ACHN (cell line): Measurements from ENCODE around the gene NFKB1.
A peak's percentile ranks its signal among the peaks of the same experiment; 100 is the strongest.
"Not testable (repeated sequence)": the region's sequence is repeated elsewhere in the genome, so short reads cannot be mapped to it uniquely, and the experiment has no call there.

Source experiments
- DNase-seq: peaks from one replicate; pipeline ENCODE4 v3.0.0-alpha.2; 2015
- in situ Hi-C: cut with HindIII; loops from 2 replicates; pipeline ENCODE4 v1.10.0; 2017; ENCODE audit warnings: low sequenced_read_pairs, low pct_ligation_motif_present, low pct_unique_long_range_greater_than_20kb

NFKB1 gene, protein sequence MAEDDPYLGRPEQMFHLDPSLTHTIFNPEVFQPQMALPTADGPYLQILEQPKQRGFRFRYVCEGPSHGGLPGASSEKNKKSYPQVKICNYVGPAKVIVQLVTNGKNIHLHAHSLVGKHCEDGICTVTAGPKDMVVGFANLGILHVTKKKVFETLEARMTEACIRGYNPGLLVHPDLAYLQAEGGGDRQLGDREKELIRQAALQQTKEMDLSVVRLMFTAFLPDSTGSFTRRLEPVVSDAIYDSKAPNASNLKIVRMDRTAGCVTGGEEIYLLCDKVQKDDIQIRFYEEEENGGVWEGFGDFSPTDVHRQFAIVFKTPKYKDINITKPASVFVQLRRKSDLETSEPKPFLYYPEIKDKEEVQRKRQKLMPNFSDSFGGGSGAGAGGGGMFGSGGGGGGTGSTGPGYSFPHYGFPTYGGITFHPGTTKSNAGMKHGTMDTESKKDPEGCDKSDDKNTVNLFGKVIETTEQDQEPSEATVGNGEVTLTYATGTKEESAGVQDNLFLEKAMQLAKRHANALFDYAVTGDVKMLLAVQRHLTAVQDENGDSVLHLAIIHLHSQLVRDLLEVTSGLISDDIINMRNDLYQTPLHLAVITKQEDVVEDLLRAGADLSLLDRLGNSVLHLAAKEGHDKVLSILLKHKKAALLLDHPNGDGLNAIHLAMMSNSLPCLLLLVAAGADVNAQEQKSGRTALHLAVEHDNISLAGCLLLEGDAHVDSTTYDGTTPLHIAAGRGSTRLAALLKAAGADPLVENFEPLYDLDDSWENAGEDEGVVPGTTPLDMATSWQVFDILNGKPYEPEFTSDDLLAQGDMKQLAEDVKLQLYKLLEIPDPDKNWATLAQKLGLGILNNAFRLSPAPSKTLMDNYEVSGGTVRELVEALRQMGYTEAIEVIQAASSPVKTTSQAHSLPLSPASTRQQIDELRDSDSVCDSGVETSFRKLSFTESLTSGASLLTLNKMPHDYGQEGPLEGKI

DNA sequence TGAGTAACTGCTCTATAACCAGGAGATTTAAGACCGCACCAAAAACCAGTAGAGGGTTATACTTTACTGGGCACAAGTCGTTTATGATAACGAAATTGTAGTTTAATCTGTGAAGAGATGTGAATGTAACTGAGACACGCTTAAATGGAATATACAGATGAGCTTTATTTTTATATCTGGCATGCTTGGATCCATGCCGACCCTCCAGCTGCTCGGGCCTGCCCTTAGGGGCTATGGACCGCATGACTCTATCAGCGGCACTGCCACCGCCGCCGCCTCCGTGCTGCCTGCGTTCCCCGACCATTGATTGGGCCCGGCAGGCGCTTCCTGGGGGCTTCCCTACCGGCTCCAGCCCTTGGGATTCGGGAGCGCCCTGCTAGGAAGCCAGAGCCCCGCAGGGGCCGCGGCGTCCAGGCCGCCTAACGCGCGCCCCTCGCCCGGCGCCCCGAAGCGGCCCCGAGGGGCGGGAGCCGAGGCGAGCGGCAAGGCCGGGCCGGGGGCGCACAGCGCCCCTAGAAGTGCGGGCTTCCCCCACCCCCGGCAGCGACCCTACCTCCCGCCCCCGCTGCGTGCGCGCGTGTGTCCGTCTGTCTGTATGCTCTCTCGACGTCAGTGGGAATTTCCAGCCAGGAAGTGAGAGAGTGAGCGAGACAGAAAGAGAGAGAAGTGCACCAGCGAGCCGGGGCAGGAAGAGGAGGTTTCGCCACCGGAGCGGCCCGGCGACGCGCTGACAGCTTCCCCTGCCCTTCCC, at the start of gene NFKB1:
TSS of gene NFKB1 (plus strand) at position 664 of the 751 bp plus-strand sequence. CDS start 24,160 bp downstream, outside the sequence.
- DNase-seq = peak; percentile 60
- in situ Hi-C loops = no loop called here

DNA sequence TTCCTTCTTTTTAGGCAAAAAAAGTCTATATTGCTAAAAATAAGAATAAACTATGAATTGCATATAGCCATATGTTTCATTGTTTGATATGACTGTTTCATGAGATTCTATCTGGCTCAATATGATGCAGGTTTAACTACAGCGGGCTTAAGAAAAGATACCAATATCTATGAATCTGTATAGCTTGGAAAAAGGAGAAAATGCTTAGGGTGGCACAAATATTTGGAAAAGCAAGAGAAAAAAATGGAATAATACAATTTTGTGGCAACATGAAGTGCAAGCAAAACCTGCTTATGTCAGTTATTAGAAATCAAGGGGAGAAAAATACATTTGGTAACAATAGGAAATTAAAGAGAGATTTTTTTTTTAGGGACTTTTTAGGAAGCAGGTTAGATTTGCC, 48.3 kb upstream of the NFKB1 start:
- in situ Hi-C loops = no loop called here

DNA sequence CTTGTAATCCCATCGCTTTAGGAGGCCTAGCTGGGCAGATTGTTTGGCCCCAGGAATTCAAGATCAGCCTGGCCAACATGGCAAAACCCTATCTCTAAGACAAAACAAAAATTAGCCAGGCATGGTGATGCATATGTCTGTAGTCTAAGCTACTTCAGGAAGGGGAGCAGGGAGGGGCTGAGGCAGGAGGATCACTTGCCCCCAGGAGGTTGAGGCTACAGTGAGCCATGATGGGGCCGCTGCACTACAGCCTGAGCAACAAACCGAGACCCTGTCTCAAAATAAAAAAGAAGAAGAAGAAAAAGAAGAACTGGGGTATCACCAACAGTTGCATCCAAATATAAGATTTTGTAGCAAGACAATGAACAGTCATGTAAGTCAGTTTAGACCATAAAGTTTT, 47.3 kb upstream of the NFKB1 start:
- in situ Hi-C loops = no loop called here

More for the DNA sequence above, 48.3 kb upstream of the NFKB1 start:
- no peak for DNase-seq

DNA sequence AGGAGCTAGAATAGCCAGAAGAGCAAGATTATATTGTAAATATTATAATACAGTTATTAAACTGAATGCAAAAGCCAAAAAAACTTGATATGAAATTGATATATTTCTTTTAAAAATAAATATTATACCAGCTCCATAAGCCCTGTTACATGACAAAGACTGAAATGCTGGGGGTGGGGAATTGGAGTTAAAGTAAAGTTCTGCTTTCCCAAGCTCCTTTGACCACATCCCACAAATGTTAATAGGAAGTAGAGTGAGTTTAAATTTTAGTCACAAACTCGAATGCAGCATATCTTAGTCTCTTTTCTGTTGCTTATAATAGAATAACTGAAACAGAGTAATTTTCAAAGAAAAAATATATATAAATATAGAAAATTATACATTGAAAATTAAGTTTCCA, 46.9 kb upstream of the NFKB1 start:
- DNase-seq = no peak
- in situ Hi-C loops = no loop called here

More for the DNA sequence above, 47.3 kb upstream of the NFKB1 start:
- no peak for DNase-seq

DNA sequence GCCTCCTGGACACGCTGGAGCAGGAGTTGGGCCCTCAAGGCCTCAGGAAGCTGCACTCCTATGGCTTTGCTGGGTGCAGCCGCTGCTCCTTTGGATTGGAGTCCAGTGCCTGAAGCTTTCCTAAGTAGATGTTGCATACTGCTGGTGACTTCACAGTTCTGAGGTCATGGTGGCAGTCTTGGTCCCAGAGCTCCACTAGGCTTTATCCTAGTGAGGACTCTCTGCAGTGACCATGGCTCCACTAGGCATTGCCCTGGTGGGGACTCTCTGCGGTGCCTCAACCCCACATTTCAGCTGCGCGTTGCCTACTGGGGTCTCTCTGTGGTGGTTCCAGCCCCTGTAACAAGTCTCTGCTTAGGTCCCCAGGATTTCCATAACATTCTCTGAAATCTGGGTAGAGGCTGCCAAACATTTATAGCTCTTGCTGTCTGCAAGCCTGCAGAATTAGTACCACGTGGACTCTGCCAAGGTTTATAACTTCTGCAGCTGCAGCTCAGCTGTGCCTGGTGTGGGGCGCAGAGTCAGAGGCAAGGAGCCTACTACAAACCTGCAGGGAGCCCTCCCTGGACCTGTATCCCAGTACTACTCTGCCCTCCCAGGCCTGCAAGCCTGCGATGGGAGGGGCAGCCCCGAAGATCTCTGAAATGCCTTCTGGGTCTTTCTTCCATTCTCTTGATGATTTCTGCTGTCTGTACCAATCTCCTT, 46.0 kb upstream of the NFKB1 start:
- DNase-seq = no peak
- in situ Hi-C loops = no loop called here

DNA sequence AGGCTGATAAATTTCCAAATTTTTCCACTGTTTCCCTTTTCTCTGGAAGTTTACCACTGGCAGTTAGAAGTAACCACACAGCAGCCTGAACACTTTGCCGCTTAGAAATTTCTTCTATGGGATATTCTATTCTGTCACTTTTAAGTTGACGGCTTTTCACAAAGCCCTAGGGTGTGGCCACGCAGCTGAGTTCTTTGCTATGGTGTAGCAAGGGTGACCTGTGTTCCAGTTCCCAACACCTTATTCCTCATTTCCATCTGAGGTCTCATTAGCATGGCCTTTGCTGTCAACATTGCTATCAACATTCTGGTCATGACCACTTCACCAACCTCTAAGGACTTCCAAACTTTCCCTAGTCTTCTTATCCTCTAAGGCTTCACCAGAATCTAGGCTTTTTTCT, 45.4 kb upstream of the NFKB1 start:
- in situ Hi-C loops = no loop called here
- no peak for DNase-seq

DNA sequence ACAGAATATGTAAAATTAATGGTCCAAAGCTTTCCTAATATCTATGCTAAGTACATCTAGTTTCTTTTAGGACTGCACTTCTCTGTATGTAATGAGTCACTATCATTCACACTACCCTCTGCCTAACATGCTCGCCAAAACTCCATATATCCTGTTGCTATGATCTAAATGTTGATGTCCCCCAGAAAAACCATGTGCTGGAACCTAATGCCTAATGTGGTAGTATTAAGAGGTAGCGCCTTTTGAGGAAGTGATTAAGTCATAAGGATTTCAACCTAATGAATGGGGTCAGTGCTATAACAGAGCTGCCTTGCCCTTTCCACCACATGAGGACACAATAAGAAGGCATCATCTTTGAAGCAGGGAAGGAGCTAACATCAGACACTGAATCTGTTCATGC, 34.9 kb upstream of the NFKB1 start:
- in situ Hi-C loops = no loop called here
- DNase-seq = no peak

DNA sequence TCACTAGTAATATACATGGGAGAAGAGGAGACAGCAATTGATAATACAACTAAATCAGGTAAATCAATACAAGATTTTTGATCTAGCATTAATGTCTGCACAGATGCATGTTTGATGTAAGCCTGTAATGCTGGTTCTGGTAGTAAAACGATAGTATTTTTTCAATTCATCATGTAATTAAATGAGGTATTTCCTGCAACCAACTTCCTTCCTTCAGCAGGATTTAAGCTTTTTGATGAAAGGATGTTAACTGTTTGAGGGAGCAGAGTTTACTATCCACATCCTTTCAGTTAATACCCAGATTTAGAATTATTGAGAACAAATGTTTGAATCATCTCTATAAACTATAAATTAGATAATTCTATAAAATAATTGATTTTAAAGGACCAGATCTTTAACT, 31.4 kb upstream of the NFKB1 start:
- no peak for DNase-seq
- in situ Hi-C loops = no loop called here

DNA sequence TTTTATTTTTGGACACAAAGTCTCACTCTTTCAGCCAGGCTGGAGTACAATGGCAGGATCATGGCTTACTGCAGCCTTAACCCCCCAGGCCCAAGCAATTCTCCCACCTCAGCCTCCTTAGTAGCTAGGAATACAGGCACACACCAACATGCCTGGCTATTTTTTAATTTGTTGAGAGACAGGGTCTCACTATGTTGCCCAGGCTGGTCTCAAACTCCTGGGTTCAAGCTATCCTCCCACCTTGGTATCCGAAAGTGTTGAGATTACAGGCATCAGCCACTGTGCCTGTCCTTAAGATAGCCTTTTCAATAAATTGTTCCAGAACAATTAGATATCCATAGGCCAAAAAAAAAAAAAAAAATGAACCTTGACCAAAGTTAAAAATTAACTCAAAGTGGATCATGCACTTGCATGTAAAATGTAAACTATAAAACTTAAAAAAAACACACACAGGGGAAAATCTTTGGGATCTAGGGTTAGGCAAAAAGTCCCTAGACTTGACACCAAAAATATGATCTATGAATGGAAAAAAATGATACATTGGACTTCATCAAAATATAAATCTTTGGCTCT, 28.6 kb upstream of the NFKB1 start:
- in situ Hi-C loops = no loop called here
- no peak for DNase-seq

DNA sequence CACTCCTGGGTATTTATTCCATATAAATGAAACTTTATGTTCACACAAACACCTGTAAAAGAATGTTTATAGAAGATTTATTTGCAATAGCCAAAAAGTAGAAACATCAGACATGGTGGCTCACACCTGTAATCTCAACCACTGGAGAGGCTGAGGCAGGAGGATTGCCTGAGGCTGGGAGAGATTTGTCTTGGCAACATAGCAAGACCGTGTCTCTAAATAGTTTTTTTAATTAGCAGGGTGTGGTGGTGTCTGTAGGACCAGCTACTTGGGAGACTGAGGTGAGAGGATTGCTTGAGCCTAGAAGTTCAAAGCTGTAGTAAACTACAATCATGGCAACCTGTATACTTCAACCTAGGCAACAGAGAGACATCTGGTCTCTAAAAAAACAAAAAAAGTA, 27.7 kb upstream of the NFKB1 start:
- in situ Hi-C loops = no loop called here
- DNase-seq = no peak

DNA sequence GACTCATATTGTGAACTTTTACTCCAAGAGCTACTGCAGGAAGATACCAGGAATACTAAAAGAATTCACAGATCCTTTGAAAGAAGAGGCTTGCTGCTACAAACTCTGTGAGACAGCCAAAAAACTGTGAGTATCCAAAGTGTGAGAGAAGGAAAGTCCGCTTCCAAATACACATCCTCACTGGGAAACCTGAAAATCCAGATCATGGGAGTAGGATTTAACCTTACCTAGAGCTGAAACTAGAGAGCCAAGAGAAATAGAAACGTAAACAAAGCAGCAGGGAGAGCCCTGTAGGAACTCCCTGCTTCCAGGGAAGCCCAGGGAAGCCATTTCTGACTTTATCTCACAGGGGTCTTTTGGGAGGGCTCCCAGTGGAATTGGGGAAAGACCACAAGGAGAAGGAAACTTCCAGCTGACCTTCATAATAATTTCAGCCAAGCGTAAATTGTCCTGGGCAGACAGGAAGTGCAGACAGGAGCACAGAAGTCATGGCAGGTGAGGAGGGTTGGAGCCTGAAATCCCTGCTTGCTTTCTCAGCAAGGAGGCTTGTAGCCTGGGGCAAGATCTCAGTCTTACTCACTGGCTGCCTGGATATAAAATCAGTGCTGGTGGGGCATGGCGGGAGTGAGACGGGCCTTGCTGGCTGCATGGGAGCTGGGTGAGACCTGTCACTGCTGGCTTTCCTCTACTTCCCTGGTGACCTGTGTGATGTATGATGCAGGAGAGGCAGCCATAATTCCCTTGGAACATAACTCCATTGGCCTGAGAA, 26.2 kb upstream of the NFKB1 start:
- no peak for DNase-seq
- in situ Hi-C loops = no loop called here

DNA sequence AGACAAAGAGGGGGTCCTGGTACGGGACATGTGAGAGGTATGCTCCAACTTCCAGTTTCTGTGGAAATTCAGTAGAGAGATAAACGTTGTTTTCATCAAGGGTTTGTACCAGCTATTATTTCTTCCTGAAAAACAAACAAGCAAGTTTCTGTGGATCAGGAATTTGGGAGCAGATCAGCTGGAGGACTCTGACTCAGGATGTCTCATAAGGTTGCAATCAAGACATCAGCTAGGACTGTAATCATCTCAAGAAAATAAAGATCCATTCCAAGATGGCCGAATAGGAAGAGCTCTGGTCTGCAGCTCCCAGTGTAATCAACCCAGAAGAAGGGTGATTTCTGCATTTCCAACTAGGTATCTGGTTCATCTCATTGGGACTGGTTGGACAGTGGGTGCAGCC, 23.5 kb upstream of the NFKB1 start:
- in situ Hi-C loops = no loop called here
- DNase-seq = no peak

DNA sequence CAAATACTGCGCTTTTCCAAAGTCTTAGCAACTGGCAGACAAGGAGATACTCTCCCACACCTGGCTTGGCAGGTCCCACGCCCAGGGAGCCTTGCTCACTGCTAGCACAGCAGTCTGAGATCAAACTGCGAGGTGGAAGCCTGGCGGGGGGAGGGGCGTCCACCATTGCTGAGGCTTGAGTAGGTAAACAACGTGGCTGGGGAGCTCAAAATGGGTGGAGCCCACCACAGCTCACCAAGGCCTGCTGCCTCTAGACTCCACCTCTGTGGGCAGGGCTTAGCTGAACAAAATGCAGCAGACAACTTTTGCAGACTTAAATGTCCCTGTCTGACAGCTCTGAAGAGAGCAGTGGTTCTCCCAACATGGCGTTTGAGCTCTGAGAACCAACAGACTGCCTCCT, 23.0 kb upstream of the NFKB1 start:
- in situ Hi-C loops = no loop called here
- no peak for DNase-seq

DNA sequence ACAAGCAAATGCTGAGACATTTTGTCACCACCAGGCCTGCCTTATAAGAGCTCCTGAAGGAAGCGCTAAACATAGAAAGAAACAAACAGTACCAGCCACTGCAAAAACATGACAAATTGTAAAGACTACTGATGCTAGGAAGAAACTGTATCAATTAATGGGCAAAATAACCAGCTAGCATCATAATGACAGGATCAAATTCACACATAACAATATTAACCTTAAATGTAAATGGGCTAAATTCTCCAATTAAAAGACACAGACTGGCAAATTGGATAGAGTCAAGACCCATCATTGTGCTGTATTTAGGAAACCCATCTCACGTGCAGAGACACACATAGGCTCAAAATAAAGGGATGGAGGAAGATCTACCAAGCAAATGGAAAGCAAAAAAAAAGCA, 21.3 kb upstream of the NFKB1 start:
- in situ Hi-C loops, DNase-seq: not testable (repeated sequence)

DNA sequence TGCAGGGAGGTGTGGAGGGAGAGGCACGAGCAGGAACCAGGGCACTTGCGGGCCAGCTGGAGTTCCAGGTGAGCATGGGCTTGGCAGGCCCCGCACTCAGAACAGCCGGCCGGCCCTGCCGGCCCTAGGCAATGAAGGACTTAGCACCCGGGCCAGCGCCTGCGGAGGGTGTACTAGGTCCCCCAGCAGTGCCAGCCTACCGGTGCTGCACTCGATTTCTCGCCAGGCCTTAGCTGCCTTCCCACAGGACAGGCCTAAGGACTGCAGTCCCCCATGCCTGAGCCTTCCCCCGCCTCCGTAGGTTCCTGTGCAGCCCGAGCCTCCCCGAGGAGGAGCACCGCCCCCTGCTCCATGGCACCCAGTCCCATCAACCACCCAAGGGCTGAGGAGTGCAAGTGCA, 18.0 kb upstream of the NFKB1 start:
- DNase-seq = no peak
- in situ Hi-C loops = no loop called here

DNA sequence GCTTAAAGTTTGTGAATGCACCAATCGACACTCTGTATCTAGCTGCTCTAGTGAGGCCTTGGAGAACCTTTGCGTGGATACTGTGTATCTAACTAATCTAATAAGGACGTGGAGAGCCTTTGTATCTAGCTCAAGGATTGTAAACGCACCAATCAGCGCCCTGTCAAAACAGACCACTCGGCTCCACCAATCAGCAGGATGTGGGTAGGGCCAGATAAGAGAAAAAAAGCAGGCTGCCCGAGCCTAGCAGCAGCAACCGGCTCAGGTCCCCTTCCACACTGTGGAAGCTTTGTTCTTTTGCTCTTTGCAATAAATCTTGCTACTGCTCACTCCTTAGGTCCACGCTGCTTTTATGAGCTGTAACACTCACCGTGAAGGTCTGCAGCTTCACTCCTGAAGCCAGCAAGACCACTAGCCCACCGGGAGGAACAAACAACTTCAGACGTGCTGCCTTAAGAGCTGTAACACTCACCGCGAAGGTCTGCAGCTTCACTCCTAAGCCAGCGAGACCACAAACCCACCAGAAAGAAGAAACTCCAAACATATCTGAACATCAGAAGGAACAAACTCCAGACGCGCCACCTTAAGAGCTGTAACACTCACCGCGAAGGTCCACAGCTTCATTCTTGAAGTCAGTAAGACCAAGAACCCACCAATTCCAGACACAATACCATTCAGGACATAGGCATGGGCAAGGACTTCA, 17.0 kb upstream of the NFKB1 start:
- DNase-seq, in situ Hi-C loops: not testable (repeated sequence)
